Retinal pigment epithelial cell (primary cell): ENCODE results near the gene ISL2.
"Not testable (repeated sequence)": the region's sequence is repeated elsewhere in the genome, so short reads cannot be mapped to it uniquely, and the experiment has no call there.

Source experiments
- DNase-seq: peaks from one replicate; pipeline ENCODE4 v3.0.0-alpha.2; 2010; ENCODE audit warnings: low read depth
- H3K4me3 ChIP-seq: 2 replicates; pipeline ENCODE4 v1.5.1; 2011; ENCODE audit warnings: mild to moderate bottlenecking, low read length, control low read depth, moderate library complexity
- TF ChIP-seq, protein P1 (sequence below): conservative IDR thresholded peaks from 2 replicates; pipeline ENCODE4 v1.5.1; 2011; ENCODE audit warnings: low read depth, low read length, control low read depth, inconsistent platforms

The ISL2 gene

DNA sequence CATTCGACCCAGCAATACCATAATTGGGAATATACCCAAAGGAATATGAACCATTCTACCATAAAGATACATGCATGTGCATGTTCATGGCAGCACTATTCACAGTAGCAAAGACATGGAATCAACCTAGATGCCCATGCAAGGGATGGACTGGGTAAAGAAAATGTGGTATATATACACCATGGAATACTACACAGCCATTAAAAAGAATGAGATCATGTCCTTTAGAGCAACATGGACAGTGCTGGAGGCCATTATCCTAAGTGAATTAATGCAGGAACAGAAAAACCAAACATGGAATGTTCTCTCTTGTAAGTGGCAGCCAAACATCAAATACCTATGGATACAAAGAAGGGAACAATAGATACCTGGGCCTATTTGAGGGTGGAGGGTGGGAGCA is 32.7 kb upstream of the ISL2 start:
- DNase-seq = no peak
- H3K4me3 ChIP-seq = no peak overlapping the region
- TF ChIP-seq, protein P1, sequence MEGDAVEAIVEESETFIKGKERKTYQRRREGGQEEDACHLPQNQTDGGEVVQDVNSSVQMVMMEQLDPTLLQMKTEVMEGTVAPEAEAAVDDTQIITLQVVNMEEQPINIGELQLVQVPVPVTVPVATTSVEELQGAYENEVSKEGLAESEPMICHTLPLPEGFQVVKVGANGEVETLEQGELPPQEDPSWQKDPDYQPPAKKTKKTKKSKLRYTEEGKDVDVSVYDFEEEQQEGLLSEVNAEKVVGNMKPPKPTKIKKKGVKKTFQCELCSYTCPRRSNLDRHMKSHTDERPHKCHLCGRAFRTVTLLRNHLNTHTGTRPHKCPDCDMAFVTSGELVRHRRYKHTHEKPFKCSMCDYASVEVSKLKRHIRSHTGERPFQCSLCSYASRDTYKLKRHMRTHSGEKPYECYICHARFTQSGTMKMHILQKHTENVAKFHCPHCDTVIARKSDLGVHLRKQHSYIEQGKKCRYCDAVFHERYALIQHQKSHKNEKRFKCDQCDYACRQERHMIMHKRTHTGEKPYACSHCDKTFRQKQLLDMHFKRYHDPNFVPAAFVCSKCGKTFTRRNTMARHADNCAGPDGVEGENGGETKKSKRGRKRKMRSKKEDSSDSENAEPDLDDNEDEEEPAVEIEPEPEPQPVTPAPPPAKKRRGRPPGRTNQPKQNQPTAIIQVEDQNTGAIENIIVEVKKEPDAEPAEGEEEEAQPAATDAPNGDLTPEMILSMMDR = no peak

DNA sequence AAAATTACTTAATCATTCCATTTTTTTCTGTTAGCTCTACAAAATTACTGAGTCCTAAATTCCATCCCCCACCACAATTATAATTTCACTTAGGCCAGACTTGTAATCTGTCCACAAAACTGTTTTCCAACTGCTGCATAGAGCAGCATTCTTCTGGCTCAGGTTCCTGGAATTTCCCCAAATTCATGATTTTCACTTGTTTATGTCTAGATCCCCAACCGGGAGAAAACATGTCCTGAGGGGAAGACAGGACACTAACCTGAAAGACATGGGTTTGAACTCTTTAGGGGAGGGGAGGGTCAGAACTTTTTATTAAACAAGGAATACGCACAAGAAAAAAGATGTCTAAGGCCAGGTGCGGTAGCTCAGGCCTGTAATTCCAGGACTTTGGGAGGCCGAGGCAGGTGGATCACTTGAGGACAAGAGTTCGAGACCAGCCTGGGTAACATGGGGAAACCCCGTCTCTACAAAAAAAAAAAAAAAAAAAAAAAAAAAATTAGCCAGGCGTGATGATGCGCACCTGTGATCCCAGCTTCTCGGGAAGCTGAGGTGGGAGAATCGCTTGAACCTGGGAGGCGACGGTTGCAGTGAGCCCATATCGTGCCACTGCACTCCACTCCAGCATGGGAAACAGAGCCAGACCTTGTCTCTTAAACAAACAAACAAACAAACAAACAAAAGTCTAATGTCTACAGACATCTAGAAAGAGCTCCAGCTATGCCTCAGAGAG is 26.8 kb upstream of the ISL2 start:
- no peak for DNase-seq
- H3K4me3 ChIP-seq = peak overlapping the region; percentile 89
- TF ChIP-seq, protein P1 = no peak

DNA sequence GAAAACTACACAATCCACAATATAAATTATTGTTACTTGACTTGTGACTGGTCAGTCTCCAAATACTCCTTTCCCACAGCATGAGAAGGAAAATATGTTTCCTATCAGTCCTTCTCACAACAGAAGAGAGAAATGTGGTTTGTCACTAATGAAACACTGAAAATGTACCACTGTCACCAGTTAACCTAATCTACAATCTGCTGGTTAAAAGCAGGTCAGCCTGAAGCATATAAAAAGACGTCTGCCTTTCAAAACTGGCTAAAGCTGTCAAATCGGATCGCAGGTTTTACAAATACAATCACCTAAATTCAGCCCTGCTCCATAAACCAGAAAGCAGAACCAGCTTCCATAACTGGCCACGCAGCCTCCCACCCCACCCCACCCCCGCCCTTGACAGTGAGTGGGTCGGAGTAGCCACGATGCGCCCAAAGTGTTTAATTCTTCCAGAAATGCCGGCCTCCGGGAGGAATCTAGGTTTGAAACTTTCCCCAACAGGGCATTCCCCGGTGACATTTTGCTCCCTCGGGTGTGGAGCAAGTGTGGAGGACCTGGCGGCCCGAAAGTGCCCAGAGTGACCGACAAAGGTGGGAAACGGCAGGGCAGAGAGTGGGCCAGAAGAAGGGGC is 26.0 kb upstream of the ISL2 start:
- H3K4me3 ChIP-seq = peak overlapping the region; percentile 89
- TF ChIP-seq, protein P1 = no peak
- DNase-seq = no peak

DNA sequence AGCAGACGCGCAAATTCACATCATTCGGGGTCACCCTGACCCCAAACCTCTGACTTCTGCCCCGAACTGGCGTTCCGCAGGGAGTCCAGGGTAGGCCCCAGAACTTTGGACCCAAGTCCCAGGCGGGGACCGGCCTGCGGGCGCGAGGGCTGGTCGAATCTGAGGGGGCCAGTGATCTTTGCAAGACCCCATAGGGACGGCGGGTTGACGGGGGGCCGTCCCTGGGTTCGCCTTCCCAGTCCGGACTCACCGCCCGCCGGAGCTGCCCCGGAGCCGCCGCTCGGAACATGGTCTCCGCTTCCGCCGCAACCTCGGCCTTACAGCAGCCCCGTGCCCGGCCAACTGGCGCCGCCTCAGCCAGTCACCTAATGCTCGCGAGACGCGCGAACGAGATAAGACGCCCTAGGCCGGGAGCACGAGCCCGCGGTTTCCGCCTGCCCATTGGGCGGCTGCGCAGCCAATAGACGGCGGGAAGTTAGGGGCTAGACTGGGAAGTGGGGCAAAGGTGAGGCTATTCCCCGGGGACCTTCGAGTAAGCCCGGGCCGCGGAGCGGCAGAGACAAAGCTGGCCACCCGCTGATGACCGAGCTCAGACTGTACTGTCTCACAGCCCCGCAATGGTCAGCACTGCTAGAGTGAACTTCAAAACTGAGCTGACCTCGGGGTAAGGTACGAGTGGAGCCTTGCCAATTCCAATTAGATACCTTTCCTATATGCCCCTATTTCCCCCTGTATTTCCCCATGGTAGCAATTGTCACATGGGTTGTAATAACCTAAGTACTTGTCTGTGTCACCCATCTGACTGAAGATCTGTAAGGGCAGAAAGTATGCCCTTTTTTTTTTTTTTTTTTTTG is 25.2 kb upstream of the ISL2 start, which contains the start of gene ETFA:
ETFA (minus strand) TSS at position 370 of the 854 bp plus-strand sequence; CDS start at position 289, 81 bp downstream.
- DNase-seq = peak; percentile 83
- TF ChIP-seq, protein P1 = no peak
- H3K4me3 ChIP-seq = peak within 1 kb of the TSS; percentile 89

DNA sequence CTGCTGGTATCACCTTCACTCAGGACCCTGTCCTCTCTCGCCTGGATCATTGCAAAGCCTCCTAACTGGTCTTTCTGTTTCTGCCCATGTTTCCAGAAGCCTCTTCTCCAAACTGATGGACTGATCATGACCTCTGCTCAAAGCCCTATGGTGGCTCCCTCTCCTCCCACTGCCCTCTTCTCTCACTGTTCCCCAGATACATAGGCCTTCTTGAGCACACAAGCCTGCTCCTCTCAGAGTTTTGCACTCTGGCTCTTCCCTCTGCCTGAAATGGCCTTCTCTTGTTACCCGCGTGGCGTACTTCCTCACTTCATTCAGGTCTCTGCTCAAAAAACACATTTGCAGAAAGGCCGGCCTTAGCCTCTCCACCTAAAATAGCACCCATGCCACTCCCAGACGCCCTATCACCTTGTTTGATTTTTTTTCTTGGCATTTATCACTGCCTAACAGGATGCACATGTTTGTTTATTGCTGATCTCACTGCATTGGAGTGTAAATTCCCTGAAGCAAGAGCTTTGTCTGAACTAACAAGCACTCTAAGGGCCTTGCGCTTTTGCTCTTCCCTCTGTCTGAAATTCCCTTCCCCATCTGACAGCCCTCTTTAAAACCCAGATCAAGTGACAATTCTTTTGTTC is 23.9 kb upstream of the ISL2 start:
- TF ChIP-seq, protein P1 = no peak
- no peak overlapping the region for H3K4me3 ChIP-seq
- no peak for DNase-seq

DNA sequence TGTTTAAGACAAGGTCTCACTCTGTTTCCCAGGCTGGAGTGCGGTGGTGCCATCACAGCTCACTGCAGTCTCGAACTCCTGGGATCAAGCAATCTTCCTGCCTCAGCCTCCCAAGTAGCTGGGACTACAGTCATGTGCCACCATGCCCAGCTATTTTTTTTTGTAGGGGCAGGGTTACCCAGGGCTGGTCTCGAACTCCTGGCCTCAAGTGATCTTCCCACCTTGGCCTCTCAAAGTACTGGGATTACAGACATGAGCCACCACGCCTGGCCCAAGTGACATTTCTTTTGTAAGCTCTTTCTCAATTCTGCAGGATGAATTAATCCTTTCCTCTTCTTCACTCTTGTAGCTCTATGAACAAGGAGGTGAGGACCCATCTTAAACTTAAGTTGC is 23.4 kb upstream of the ISL2 start:
- not testable (repeated sequence) for H3K4me3 ChIP-seq, DNase-seq

DNA sequence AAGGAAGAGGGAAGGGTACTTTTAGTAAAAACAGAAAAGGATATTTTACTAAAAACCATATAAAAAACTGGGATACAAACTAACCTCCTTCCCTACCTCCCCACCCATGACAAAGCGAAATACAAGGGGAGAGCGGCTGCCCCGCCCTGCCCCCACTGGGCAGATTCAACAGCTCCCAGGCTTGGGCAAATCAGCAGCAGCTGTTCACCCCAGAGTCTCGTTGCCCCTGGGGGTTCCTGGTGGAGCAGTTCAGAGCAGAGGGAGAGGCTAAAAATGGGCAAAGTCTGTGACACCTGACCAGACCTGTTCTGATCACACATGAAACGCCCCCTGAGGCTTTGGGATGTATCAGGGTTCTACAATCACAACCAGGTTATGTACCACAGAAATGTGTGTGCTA is 22.8 kb upstream of the ISL2 start:
- DNase-seq = no peak
- no peak overlapping the region for H3K4me3 ChIP-seq
- TF ChIP-seq, protein P1 = no peak
